ENCODE data around the gene THBS1.

- TF ChIP-seq CTCF (IDR thresholded peaks at IDR 0.05; ENCODE audit: insufficient read depth, low read length, poor library complexity, severe bottlenecking) (no peak), EZH2phosphoT487 (conservative IDR thresholded peaks at IDR 0.05; ENCODE audit: low read length) (no peak)
Observed at GRCh38 chr15:39581793-39582285, 960 bp downstream of the THBS1 start.

All from SU-DHL-6 (cell line).